Esophagus squamous epithelium (tissue), 5 donors: ENCODE measurements around the gene ANKRD9. TPM values are rescaled to one million over a fixed set of nuclear protein-coding genes. Genes with fewer than 3 reads are reported as not detected.
A peak's percentile ranks its signal among the peaks of the same experiment; 100 is the strongest.

Experiments
- DNase-seq: peaks from one replicate; lab custom pipeline; 2025; lab: John Stamatoyannopoulos, UW
- H3K27ac ChIP-seq, 4 donors: fragments of 200-600 bp; sonication (generic); one replicate each; pipeline ENCODE4 v1.5.1; 2016 to 2019; ENCODE audit warnings: mild to moderate bottlenecking in 1 of 4
- H3K27me3 ChIP-seq, 4 donors: fragments of 200-600 bp; sonication (generic); 1 replicate in 3 of 4; 2 replicates in 1 of 4; pipeline versions ENCODE4 v1.5.1 to v1.6.0; 2017 to 2021; ENCODE audit warnings: antibody characterized with exemption in 1 of 4
- H3K36me3 ChIP-seq, 3 donors: fragments of 200-600 bp; sonication (generic); one replicate each; pipeline ENCODE4 v1.5.1; 2016 to 2019
- H3K4me1 ChIP-seq, 3 donors: fragments of 200-600 bp; sonication (generic); one replicate each; pipeline ENCODE4 v1.5.1; 2017 to 2019
- H3K4me3 ChIP-seq, 4 donors: fragments of 200-600 bp; sonication (generic); 1 replicate in 3 of 4; 2 replicates in 1 of 4; pipeline ENCODE4 v1.5.1; 2016 to 2019; ENCODE audit warnings: mild to moderate bottlenecking in 2 of 4, moderate library complexity in 1 of 4
- H3K9me3 ChIP-seq, 3 donors: fragments of 200-600 bp; sonication (generic); one replicate each; pipeline ENCODE4 v1.5.1; 2016 to 2019
- POLR2A ChIP-seq, 4 donors: fragments of 450-650 bp; IDR thresholded peaks; one replicate each; pipeline ENCODE4 v1.6.1; 2017; ENCODE audit warnings: antibody characterized with exemption in 4 of 4, mild to moderate bottlenecking in 4 of 4, moderate library complexity in 3 of 4
- WGBS, 2 donors: methylation state at CpG; one replicate each; pipeline ENCODE4 v1.1.5; 2018; 5-methylcytosine and 5-hydroxymethylcytosine counted together
- intact Hi-C: fragments of 100-400 bp; cut with DNase I; formaldehyde crosslinking; loops from one replicate; pipeline ENCODE4 v1.15.0; 2022
- total RNA-seq, 4 donors: library from RNA; depleted of rRNA; stranded (reverse); fragments of >200 nt; gene quantifications; one replicate each; pipeline ENCODE4 v1.1.0, GENCODE V29; 2016
- TF ChIP-seq, protein P1 (sequence below), 6 experiments: fragments of 450-650 bp in 4 of 6; fragments of 200-600 bp in 2 of 6; sonication (generic) in 2 of 6; IDR thresholded peaks; one replicate each; pipeline ENCODE4 v1.5.1; 2016 to 2019; ENCODE audit warnings: antibody characterized with exemption in 6 of 6, mild to moderate bottlenecking in 4 of 6, moderate library complexity in 4 of 6
- donor health status: DM: yes; HTN: yes; CAD: no.

Gene ANKRD9
- total RNA-seq, 4 donors from 2014 or later: 20.0 to 39.0 (median 30.2) TPM

GRCh38 chr14:102517392-102518062, 8.0 kb upstream of the ANKRD9 start:
- Histone ChIP-seq H3K9me3 (no peaks in the 10 kb centered on the region), H3K27me3 (no peaks in the 10 kb centered on the region), H3K36me3 (no peaks in the 10 kb centered on the region), H3K4me3 (peak overlapping the region; percentile 54 to 85 (median 66)), H3K27ac (peak overlapping the region; percentile 51 to 81 (median 70)), H3K4me1 (peaks cover 5 to 16% (median 10%) of the 10 kb centered on the region in 3 donors)
- no peak for DNase-seq
- TF ChIP-seq, protein P1, sequence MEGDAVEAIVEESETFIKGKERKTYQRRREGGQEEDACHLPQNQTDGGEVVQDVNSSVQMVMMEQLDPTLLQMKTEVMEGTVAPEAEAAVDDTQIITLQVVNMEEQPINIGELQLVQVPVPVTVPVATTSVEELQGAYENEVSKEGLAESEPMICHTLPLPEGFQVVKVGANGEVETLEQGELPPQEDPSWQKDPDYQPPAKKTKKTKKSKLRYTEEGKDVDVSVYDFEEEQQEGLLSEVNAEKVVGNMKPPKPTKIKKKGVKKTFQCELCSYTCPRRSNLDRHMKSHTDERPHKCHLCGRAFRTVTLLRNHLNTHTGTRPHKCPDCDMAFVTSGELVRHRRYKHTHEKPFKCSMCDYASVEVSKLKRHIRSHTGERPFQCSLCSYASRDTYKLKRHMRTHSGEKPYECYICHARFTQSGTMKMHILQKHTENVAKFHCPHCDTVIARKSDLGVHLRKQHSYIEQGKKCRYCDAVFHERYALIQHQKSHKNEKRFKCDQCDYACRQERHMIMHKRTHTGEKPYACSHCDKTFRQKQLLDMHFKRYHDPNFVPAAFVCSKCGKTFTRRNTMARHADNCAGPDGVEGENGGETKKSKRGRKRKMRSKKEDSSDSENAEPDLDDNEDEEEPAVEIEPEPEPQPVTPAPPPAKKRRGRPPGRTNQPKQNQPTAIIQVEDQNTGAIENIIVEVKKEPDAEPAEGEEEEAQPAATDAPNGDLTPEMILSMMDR (IDR thresholded peaks at IDR 0.05): no peak
- intact Hi-C loops: loop anchor here (2.0 kb wide), 1 partner anchor 79 kb away; no protein-coding TSS in a partner anchor
- 80% methylated on average over 1 of the region's 37 CpGs; no CpG with 5 or more reads in 1 of the 2 donors for WGBS, 2 donors

DNA sequence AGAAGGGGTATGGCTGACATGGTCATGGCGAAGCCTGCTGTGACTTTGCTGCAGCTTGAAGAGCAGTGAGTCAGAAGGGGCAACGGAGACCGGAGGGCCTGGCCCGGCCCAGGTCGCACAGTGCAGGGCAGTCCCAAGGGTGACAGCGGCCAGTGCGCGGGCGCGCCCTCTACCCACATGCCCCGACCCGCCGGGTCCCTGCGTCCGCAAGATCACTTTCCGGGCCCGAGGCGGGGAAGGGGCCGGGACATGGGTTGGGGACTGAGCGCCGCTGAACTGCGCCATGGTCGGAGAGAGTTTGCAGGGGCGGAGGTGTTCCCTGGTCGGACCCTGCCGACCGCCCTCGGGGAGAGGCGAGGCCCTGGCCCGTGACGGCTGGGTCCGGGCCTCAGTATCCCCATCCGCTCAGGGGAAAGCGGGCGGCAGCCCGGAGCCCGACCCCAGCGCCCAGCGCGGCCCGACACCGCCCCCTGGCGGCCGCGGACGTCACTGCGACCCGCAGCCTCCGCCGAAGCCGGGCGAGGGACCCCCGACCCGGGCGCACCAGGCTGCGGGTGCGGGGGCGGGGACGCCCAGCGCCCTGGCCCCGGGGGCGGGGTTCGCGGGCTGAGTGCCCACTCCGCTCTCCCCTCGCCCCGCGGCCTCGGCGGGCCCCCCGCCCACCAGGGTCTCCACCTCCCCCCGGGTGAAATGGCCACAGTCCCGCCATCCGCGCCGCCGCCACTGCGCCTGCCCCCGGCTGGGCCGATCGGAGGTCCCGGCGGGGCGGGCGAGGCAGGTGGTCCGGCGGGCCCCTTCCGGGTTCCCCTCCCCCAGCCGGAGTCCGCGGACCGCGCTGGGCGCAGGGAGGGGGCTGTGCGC, 7.2 kb upstream of the ANKRD9 start:
- intact Hi-C loops: loop anchor here (2.0 kb wide), 1 partner anchor 78 kb away; no protein-coding TSS in a partner anchor
- no peaks in the 10 kb centered on the region for H3K9me3 ChIP-seq
- H3K4me3 ChIP-seq: peak overlapping the region; percentile 54 to 85 (median 66)
- DNase-seq: no peak
- H3K36me3 ChIP-seq: no peaks in the 10 kb centered on the region
- H3K27me3 ChIP-seq: no peaks in the 10 kb centered on the region
- TF ChIP-seq POLR2A (IDR thresholded peaks at IDR 0.05): no peak
- TF ChIP-seq, protein P1 (IDR thresholded peaks at IDR 0.05): peak; percentile 72 to 99 (median 98)
- peaks cover 5 to 17% (median 10%) of the 10 kb centered on the region in 3 donors for H3K4me1 ChIP-seq
- 8% methylated on average over 11 of the region's 95 CpGs; no CpG with 5 or more reads in 1 of the 2 donors for WGBS, 2 donors
- H3K27ac ChIP-seq: peak overlapping the region; percentile 51 to 81 (median 70)

GRCh38 chr14:102514987-102515733, 5.6 kb upstream of the ANKRD9 start:
- 77 to 85% methylated on average over 11 to 12 of the region's 12 CpGs for WGBS, 2 donors
- intact Hi-C loops: no loop called here
- DNase-seq: no peak
- TF ChIP-seq POLR2A (IDR thresholded peaks at IDR 0.05): no peak
- TF ChIP-seq, protein P1 (IDR thresholded peaks at IDR 0.05): no peak
- H3K4me3 ChIP-seq: no peak overlapping the region
- H3K27ac ChIP-seq: no peak overlapping the region
- H3K27me3 ChIP-seq: no peaks in the 10 kb centered on the region
- H3K36me3 ChIP-seq: no peaks in the 10 kb centered on the region
- H3K4me1 ChIP-seq: peaks cover 14 to 33% (median 21%) of the 10 kb centered on the region in 3 donors
- H3K9me3 ChIP-seq: no peaks in the 10 kb centered on the region

- peaks cover 14 to 36% (median 23%) of the 10 kb centered on the region in 3 donors for H3K4me1 ChIP-seq
- intact Hi-C loops: no loop called here
- H3K36me3 ChIP-seq: no peaks in the 10 kb centered on the region
- TF ChIP-seq, protein P1 (IDR thresholded peaks at IDR 0.05): no peak
- no peak for TF ChIP-seq POLR2A (IDR thresholded peaks at IDR 0.05)
- no peak for DNase-seq
- no peaks in the 10 kb centered on the region for H3K9me3 ChIP-seq
- no peak overlapping the region for H3K27ac ChIP-seq
- WGBS, 2 donors: 80 to 90% methylated on average over 10 to 19 of the region's 21 CpGs
- no peak overlapping the region for H3K4me3 ChIP-seq
- H3K27me3 ChIP-seq: no peaks in the 10 kb centered on the region
These were observed 4.6 kb upstream of the ANKRD9 start for GRCh38 chr14:102513899-102514772.
